B cell (primary cell): Measurements from ENCODE around the gene CTDP1.

ENCODE experiments used
- EZH2 ChIP-seq: IDR thresholded peaks from 2 replicates; pipeline ENCODE4 v1.6.1; 2012; ENCODE audit warnings: borderline replicate concordance, low read depth, mild to moderate bottlenecking, moderate library complexity, low read length; ENCODE audit not compliant: insufficient read depth, poor library complexity, severe bottlenecking
- TF ChIP-seq, protein P1 (sequence below): fragments of 200-600 bp; IDR thresholded peaks from one replicate; pipeline ENCODE4 v1.8.0; 2022; ENCODE audit warnings: antibody characterized with exemption, mild to moderate bottlenecking

DNA sequence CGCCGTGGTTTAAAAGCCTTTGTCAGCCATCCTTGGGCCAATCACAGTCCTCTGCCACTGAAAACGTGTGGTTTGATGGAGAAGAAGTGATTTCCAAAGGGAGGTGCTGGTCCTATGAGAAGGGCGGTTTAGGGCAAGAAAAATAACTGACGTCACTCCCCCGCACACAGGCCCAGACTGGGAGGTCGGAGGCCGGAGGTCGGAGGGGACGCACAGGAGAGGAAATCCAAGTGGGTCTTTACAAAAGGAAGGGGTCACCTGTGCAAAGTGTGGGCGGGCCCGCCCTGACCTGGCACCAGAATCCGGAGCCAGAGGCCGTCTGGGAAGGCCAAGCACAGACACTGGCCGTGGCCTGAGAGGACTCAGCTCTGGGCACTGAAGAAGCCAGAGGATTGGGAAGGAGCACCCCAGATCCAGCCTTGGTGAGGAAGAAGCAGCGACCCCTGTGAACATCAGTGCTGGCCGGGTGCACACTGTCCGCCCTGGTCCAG is 100.1 kb downstream of the CTDP1 start:
- TF ChIP-seq, protein P1, sequence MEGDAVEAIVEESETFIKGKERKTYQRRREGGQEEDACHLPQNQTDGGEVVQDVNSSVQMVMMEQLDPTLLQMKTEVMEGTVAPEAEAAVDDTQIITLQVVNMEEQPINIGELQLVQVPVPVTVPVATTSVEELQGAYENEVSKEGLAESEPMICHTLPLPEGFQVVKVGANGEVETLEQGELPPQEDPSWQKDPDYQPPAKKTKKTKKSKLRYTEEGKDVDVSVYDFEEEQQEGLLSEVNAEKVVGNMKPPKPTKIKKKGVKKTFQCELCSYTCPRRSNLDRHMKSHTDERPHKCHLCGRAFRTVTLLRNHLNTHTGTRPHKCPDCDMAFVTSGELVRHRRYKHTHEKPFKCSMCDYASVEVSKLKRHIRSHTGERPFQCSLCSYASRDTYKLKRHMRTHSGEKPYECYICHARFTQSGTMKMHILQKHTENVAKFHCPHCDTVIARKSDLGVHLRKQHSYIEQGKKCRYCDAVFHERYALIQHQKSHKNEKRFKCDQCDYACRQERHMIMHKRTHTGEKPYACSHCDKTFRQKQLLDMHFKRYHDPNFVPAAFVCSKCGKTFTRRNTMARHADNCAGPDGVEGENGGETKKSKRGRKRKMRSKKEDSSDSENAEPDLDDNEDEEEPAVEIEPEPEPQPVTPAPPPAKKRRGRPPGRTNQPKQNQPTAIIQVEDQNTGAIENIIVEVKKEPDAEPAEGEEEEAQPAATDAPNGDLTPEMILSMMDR: no peak
- TF ChIP-seq EZH2: no peak
